ENCODE data around the gene F8A3.
"Not testable (repeated sequence)": the region's sequence is repeated elsewhere in the genome, so short reads cannot be mapped to it uniquely, and the experiment has no call there.

The F8A3 gene

GRCh38 chrX:155458471-155458870, at the start of gene F8A3:
Gene F8A3 (minus strand): TSS chrX:155458620. CDS start chrX:155458600, 20 bp downstream.
- not testable (repeated sequence) for H3K4me3 ChIP-seq (ENCODE audit: low read depth, low read length)

- H3K4me3 ChIP-seq (ENCODE audit: low read depth, low read length): no peak overlapping the region
Measured at GRCh38 chrX:155505296-155505695, 46.9 kb upstream of the F8A3 start.

- H3K4me3 ChIP-seq (ENCODE audit: low read depth, low read length): not testable (repeated sequence)
Measured at GRCh38 chrX:155495134-155495533, 36.7 kb upstream of the F8A3 start.

GRCh38 chrX:155491421-155491820, 33.0 kb upstream of the F8A3 start:
- H3K4me3 ChIP-seq (ENCODE audit: low read depth, low read length): not testable (repeated sequence)

GRCh38 chrX:155477136-155477535, 18.7 kb upstream of the F8A3 start:
- H3K4me3 ChIP-seq (ENCODE audit: low read depth, low read length): not testable (repeated sequence)

- not testable (repeated sequence) for H3K4me3 ChIP-seq (ENCODE audit: low read depth, low read length)
Measured at GRCh38 chrX:155466269-155466938, 8.0 kb upstream of the F8A3 start.

GRCh38 chrX:155460501-155460900, 2.1 kb upstream of the F8A3 start:
- not testable (repeated sequence) for H3K4me3 ChIP-seq (ENCODE audit: low read depth, low read length)

GRCh38 chrX:155457761-155458447, 516 bp downstream of the F8A3 start:
- not testable (repeated sequence) for H3K4me3 ChIP-seq (ENCODE audit: low read depth, low read length)

GRCh38 chrX:155441097-155441496, 17.3 kb downstream of the F8A3 start:
- no peak overlapping the region for H3K4me3 ChIP-seq (ENCODE audit: low read depth, low read length)

GRCh38 chrX:155435744-155436112, 22.7 kb downstream of the F8A3 start:
- H3K4me3 ChIP-seq (ENCODE audit: low read depth, low read length): no peak overlapping the region

- no peak overlapping the region for H3K4me3 ChIP-seq (ENCODE audit: low read depth, low read length)
Measured at GRCh38 chrX:155434906-155435743, 23.3 kb downstream of the F8A3 start.

- no peak overlapping the region for H3K4me3 ChIP-seq (ENCODE audit: low read depth, low read length)
Measured at GRCh38 chrX:155417769-155418168, 40.7 kb downstream of the F8A3 start.

Data from iPS-11a (cell line).